ENCODE data around the gene MYO19.
"Not testable (repeated sequence)": the region's sequence is repeated elsewhere in the genome, so short reads cannot be mapped to it uniquely, and the experiment has no call there.

MYO19 gene

DNA sequence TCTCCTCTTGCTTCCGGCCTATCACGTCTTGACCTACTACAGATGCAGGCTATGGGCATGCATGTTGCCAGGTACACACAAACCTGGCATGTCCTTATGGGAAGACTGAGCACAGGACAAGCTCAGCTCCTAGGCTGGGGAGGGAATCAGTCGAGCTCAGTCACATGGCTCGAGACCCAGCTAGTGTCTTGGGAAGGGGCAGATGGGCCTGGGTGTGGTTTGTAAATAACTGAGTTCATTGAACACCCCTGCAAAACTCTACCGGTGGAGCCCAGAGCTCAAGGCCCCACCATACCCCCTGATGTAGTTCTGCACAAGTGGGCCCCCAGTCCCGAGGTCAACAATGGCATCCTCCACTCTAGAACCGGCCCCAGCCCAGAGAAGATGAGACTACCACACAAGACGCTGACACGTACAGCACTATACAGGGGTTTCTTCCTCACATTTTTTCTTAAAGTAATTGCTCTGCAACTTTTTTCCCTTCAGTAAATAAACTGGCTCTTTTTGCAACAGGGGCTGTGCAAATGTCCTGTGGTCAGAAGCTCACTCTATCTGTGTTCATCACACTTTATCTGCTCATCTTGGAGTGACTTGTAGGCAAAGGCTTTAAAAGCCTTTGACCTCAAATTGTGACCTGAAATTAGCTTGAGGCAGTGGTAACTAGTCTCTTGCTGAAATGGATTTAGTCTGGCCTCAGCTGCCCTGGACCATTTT lies 25.2 kb downstream of the MYO19 start:
- no peaks in the 10 kb centered on the region for H3K9me3 ChIP-seq (ENCODE audit: control insufficient read depth, insufficient read depth, low read length)
- no peak overlapping the region for H3K9ac ChIP-seq (ENCODE audit: low read depth, low read length)
- peaks cover 96% of the 10 kb centered on the region for H3K36me3 ChIP-seq (ENCODE audit: control insufficient read depth, insufficient read depth, low read length)

DNA sequence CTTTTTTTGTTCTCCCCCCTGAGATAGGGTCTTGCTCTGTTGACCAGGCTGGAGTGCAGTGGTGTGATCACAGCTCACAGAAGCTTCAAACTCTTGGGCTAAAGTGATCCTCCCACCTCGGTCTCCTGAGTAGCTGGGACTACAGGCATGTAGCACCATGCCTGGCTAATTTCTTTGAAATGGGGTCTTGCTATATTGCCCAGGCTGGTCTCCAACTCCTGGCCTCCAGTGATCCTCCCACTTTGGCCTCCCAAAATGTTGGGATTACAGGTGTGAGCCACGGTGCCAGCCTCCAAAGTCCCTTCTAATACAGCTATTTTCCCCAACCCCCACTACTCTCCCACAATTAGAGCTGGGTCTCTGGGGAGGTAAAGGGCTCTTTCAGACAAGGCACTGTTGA lies 26.2 kb downstream of the MYO19 start:
- H3K9me3 ChIP-seq (ENCODE audit: control insufficient read depth, insufficient read depth, low read length); H3K4me1 ChIP-seq (ENCODE audit: control insufficient read depth, insufficient read depth, low read length); H3K4me3 ChIP-seq (ENCODE audit: low read depth, low read length); H3K27ac ChIP-seq (ENCODE audit: low read depth, low read length); H3K27me3 ChIP-seq (ENCODE audit: control insufficient read depth, insufficient read depth, low read length); H3K9ac ChIP-seq (ENCODE audit: low read depth, low read length): not testable (repeated sequence)
- H3K36me3 ChIP-seq (ENCODE audit: control insufficient read depth, insufficient read depth, low read length), result peaks cover 97% of the 10 kb centered on the region

More for the DNA sequence above, 25.2 kb downstream of the MYO19 start:
- H3K4me3 ChIP-seq (ENCODE audit: low read depth, low read length), result no peak overlapping the region
- no peaks in the 10 kb centered on the region for H3K27me3 ChIP-seq (ENCODE audit: control insufficient read depth, insufficient read depth, low read length)
- no peak overlapping the region for H3K27ac ChIP-seq (ENCODE audit: low read depth, low read length)
- no peaks in the 10 kb centered on the region for H3K4me1 ChIP-seq (ENCODE audit: control insufficient read depth, insufficient read depth, low read length)

DNA sequence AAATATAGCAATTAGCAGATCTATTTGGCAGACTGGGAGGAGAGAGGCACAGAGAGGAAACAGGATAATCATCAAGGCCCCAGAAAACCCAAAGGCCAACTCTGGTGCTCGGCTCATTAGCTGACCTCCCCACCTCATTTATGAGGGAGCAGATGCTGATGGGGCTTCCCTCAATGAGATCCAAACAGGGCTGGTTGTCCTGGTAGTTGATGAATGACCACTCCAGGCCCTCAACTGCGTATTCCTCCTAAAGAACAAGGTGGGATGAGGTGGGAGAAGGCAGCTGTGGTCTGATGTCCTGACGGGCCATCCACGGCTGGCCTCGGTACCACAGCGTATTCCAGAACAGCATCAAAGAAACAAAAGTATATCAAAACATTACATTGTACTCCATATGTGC lies 27.4 kb downstream of the MYO19 start:
- Histone ChIP-seq H3K9me3 (ENCODE audit: control insufficient read depth, insufficient read depth, low read length) (no peaks in the 10 kb centered on the region), H3K4me1 (ENCODE audit: control insufficient read depth, insufficient read depth, low read length) (no peaks in the 10 kb centered on the region), H3K27me3 (ENCODE audit: control insufficient read depth, insufficient read depth, low read length) (no peaks in the 10 kb centered on the region), H3K9ac (ENCODE audit: low read depth, low read length) (no peak overlapping the region), H3K4me3 (ENCODE audit: low read depth, low read length) (no peak overlapping the region), H3K36me3 (ENCODE audit: control insufficient read depth, insufficient read depth, low read length) (peaks cover 97% of the 10 kb centered on the region), H3K27ac (ENCODE audit: low read depth, low read length) (no peak overlapping the region)

DNA sequence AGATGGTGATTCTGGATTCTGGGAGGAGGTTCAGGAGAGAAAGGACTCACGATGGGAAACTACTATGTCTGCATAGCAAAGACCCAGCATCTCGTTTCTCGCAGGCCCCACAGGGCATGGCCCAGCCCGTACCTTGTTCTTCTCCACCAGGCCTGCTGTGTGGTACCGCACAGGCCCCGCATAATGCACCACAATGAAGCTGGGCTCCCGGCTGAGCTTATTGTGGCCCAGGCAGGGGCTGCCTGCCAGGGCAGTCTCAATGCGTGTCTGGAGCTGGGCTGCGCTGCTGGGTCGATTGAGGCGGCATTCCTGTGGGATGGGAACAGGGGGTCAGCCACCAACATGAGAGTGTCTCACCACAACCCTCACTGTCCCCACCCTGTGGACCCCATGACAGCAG lies 27.8 kb downstream of the MYO19 start:
- no peaks in the 10 kb centered on the region for H3K27me3 ChIP-seq (ENCODE audit: control insufficient read depth, insufficient read depth, low read length)
- no peak overlapping the region for H3K9ac ChIP-seq (ENCODE audit: low read depth, low read length)
- no peaks in the 10 kb centered on the region for H3K9me3 ChIP-seq (ENCODE audit: control insufficient read depth, insufficient read depth, low read length)
- H3K4me3 ChIP-seq (ENCODE audit: low read depth, low read length), result no peak overlapping the region
- no peaks in the 10 kb centered on the region for H3K4me1 ChIP-seq (ENCODE audit: control insufficient read depth, insufficient read depth, low read length)
- H3K27ac ChIP-seq (ENCODE audit: low read depth, low read length), result no peak overlapping the region
- peaks cover 99% of the 10 kb centered on the region for H3K36me3 ChIP-seq (ENCODE audit: control insufficient read depth, insufficient read depth, low read length)

DNA sequence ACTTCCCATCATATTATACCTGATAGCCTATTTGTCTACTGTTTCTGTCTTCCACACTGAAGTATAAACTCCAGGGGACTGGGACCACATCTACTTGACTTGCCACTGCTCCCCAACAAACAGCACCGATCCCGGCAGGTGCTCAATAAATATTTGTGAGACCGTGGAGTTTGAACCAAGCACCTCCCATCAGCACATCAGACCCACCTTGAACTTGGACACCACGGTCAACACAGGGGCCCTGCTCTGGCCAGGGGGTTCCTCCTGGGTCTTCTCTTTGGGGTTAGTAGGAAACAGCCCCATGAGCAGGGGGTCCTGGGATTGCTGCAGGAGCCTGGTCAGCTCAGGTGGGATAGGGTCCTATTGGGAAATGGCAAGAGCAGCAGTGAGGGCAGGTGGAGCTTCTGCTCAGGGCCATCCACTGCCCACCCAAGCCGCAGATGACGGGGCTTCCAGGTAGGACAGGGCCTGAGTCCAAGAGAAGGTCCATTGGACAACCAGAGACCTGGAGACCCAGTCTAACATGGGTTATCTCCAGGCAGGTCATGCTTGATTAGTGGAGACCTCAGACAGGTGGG lies 28.3 kb downstream of the MYO19 start:
- Histone ChIP-seq H3K4me3 (ENCODE audit: low read depth, low read length) (no peak overlapping the region), H3K36me3 (ENCODE audit: control insufficient read depth, insufficient read depth, low read length) (peaks cover 99% of the 10 kb centered on the region), H3K9me3 (ENCODE audit: control insufficient read depth, insufficient read depth, low read length) (no peaks in the 10 kb centered on the region), H3K27ac (ENCODE audit: low read depth, low read length) (no peak overlapping the region), H3K9ac (ENCODE audit: low read depth, low read length) (no peak overlapping the region), H3K4me1 (ENCODE audit: control insufficient read depth, insufficient read depth, low read length) (no peaks in the 10 kb centered on the region), H3K27me3 (ENCODE audit: control insufficient read depth, insufficient read depth, low read length) (no peaks in the 10 kb centered on the region)

DNA sequence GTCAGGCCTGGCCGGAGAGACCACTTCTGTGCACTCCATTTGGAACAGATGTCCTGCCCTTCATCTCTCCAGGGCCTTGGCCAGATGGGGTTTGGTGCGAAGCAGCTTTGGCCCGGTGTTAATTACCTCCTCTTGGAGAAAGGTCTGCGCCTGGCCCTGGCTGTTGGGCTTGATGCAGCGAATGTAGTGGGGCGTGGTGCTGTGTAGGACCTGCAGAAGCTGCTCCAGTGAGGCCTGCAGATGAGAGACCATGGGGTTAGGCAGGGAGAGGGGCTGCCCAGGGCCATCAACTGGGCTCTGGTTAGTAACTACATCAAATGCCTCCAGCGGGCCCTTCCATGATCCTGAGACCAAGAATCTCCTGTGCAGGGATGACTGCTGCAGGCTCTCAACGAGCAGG lies 29.5 kb downstream of the MYO19 start:
- no peaks in the 10 kb centered on the region for H3K9me3 ChIP-seq (ENCODE audit: control insufficient read depth, insufficient read depth, low read length)
- H3K36me3 ChIP-seq (ENCODE audit: control insufficient read depth, insufficient read depth, low read length), result peaks cover 99% of the 10 kb centered on the region
- no peaks in the 10 kb centered on the region for H3K4me1 ChIP-seq (ENCODE audit: control insufficient read depth, insufficient read depth, low read length)
- H3K27me3 ChIP-seq (ENCODE audit: control insufficient read depth, insufficient read depth, low read length), result no peaks in the 10 kb centered on the region
- H3K9ac ChIP-seq (ENCODE audit: low read depth, low read length), result no peak overlapping the region
- H3K27ac ChIP-seq (ENCODE audit: low read depth, low read length), result no peak overlapping the region
- H3K4me3 ChIP-seq (ENCODE audit: low read depth, low read length), result no peak overlapping the region

DNA sequence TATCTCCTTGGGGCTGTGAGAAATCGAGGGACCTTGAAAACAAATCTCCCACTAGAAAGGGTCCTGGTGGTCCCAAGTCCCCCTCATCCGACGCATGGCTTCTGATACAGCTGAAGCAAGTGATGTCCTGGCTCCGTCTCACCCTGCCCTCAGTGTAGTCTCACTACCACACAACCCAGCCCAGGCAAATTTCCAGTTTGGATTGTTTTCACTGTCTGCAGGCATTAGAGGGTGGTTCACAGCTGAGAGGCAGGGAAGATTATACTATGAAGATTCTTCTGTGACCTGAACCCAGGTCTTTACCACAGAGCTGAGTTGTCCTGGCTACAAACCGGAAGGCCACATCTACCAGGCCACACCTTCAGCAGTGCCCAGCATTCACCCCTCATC lies 30.5 kb downstream of the MYO19 start:
- no peaks in the 10 kb centered on the region for H3K9me3 ChIP-seq (ENCODE audit: control insufficient read depth, insufficient read depth, low read length)
- no peak overlapping the region for H3K4me3 ChIP-seq (ENCODE audit: low read depth, low read length)
- H3K27ac ChIP-seq (ENCODE audit: low read depth, low read length), result no peak overlapping the region
- H3K36me3 ChIP-seq (ENCODE audit: control insufficient read depth, insufficient read depth, low read length), result peaks cover 98% of the 10 kb centered on the region
- no peaks in the 10 kb centered on the region for H3K4me1 ChIP-seq (ENCODE audit: control insufficient read depth, insufficient read depth, low read length)
- no peak overlapping the region for H3K9ac ChIP-seq (ENCODE audit: low read depth, low read length)
- no peaks in the 10 kb centered on the region for H3K27me3 ChIP-seq (ENCODE audit: control insufficient read depth, insufficient read depth, low read length)

DNA sequence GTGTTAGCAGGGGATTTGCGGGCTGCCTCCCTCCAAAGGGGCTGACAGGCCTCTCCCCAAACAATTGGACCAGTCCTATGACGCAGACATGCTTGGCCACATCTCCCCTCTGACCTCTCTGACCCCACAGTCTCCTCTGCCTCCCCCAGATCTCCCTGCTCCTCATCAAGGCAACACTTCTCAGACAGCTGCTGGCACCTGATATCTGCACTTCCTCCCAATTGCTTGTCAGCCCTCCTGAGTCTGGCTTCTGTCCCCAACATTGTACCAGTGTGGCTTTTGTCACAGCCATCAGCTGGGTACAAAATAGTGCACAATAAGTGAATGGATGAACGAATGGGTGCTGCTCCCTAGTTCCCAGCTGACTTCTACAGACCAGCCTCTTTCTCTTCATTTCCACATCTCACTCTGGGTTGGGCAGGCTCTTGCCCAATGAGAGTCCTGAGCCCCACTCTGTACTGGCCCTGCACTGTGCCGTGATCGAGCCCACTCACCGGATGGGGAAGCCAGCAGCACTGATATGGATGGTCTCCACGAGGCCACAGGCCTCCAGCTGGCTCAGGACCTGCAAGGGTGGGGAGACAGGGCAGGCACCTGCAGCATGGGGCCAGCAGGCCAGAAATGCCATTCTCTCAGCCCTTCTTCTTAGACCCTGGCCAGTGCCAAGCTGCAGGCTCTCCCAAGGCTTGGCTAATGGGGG lies 31.1 kb downstream of the MYO19 start:
- no peak overlapping the region for H3K27ac ChIP-seq (ENCODE audit: low read depth, low read length)
- peaks cover 98% of the 10 kb centered on the region for H3K36me3 ChIP-seq (ENCODE audit: control insufficient read depth, insufficient read depth, low read length)

DNA sequence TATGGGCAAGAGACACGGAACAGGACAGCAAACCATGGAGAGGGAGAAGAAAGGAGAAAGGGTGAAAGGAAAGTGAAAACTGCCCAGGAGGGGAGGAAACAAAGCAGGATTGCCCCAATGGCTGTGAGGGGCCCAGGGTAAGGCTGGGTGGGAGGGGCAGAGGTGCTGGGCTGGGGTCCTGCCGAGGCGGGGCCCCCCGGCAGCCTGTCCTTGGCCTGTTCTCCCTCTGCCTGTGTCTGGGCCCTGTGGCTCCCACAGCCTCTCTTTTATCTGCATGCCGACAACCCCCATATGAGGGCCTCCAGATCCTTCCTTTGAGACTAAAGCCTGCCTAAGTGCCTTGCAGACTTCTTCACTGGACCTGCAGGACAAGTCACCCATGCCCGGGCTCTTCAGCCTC lies 32.7 kb downstream of the MYO19 start:
- Histone ChIP-seq H3K36me3 (ENCODE audit: control insufficient read depth, insufficient read depth, low read length) (peaks cover 96% of the 10 kb centered on the region), H3K4me3 (ENCODE audit: low read depth, low read length) (no peak overlapping the region), H3K9me3 (ENCODE audit: control insufficient read depth, insufficient read depth, low read length) (no peaks in the 10 kb centered on the region), H3K27ac (ENCODE audit: low read depth, low read length) (no peak overlapping the region), H3K4me1 (ENCODE audit: control insufficient read depth, insufficient read depth, low read length) (no peaks in the 10 kb centered on the region), H3K27me3 (ENCODE audit: control insufficient read depth, insufficient read depth, low read length) (no peaks in the 10 kb centered on the region), H3K9ac (ENCODE audit: low read depth, low read length) (no peak overlapping the region)

More for the DNA sequence above, 31.1 kb downstream of the MYO19 start:
- Histone ChIP-seq H3K4me3 (ENCODE audit: low read depth, low read length) (no peak overlapping the region), H3K27me3 (ENCODE audit: control insufficient read depth, insufficient read depth, low read length) (no peaks in the 10 kb centered on the region), H3K9ac (ENCODE audit: low read depth, low read length) (no peak overlapping the region), H3K9me3 (ENCODE audit: control insufficient read depth, insufficient read depth, low read length) (no peaks in the 10 kb centered on the region), H3K4me1 (ENCODE audit: control insufficient read depth, insufficient read depth, low read length) (no peaks in the 10 kb centered on the region)

DNA sequence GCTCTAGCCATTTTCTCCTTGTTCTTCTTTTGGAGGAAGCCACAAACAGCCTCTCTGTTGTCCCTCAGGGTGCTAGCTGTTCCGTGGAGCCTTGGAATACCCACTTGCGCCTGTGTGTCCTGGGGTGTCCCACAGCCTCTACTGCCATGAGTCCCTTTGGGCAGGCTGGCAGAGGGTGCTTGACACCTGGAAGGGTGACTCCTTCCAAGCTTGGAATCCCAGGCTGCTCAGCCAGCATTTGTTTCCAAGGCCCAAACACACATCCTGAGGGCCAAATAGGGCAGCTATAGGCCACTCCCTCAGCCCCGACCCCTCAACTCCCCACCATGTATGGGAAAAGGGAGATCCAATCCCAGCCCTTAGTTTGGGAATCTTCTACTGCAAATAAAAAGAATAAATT lies 33.3 kb downstream of the MYO19 start:
- Histone ChIP-seq H3K9me3 (ENCODE audit: control insufficient read depth, insufficient read depth, low read length) (no peaks in the 10 kb centered on the region), H3K4me1 (ENCODE audit: control insufficient read depth, insufficient read depth, low read length) (no peaks in the 10 kb centered on the region), H3K4me3 (ENCODE audit: low read depth, low read length) (no peak overlapping the region), H3K9ac (ENCODE audit: low read depth, low read length) (no peak overlapping the region), H3K27me3 (ENCODE audit: control insufficient read depth, insufficient read depth, low read length) (no peaks in the 10 kb centered on the region), H3K36me3 (ENCODE audit: control insufficient read depth, insufficient read depth, low read length) (peaks cover 94% of the 10 kb centered on the region), H3K27ac (ENCODE audit: low read depth, low read length) (no peak overlapping the region)

DNA sequence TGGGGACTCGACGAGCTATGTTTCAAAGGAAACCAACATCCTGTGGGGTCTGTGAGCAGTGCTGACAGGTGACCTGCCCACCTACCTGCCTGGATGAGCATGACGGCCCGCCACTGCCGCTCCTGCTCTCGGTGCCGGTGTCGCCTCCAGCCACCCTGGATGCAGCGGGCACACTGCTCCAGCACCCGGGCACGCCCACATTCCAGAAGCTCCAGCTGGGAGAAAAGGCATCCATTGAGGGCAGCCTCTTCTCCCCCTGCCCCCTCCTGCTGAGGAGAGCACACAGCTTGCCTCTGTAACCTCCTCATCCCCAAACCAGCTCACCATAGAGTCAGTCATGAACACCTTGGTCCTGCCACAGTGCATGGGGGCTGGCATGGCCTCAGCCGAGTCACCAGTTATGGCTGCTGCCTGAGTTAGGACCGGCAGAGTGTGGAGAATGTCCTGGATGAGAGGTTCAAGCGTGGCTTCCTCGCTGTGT lies 33.9 kb downstream of the MYO19 start:
- no peaks in the 10 kb centered on the region for H3K9me3 ChIP-seq (ENCODE audit: control insufficient read depth, insufficient read depth, low read length)
- no peak overlapping the region for H3K9ac ChIP-seq (ENCODE audit: low read depth, low read length)
- no peaks in the 10 kb centered on the region for H3K27me3 ChIP-seq (ENCODE audit: control insufficient read depth, insufficient read depth, low read length)
- no peak overlapping the region for H3K4me3 ChIP-seq (ENCODE audit: low read depth, low read length)
- no peak overlapping the region for H3K27ac ChIP-seq (ENCODE audit: low read depth, low read length)
- H3K4me1 ChIP-seq (ENCODE audit: control insufficient read depth, insufficient read depth, low read length), result no peaks in the 10 kb centered on the region
- H3K36me3 ChIP-seq (ENCODE audit: control insufficient read depth, insufficient read depth, low read length), result peaks cover 94% of the 10 kb centered on the region
